NB4 (cell line): ENCODE results near the gene TNFSF10.
A peak's percentile ranks its signal among the peaks of the same experiment; 100 is the strongest.
"Not testable (repeated sequence)": the region's sequence is repeated elsewhere in the genome, so short reads cannot be mapped to it uniquely, and the experiment has no call there.

Experiments
- DNase-seq: peaks from one replicate; pipeline ENCODE4 v3.0.0; 2010; ENCODE audit warnings: low read depth
- H3K4me3 ChIP-seq: one replicate; pipeline ENCODE4 v1.5.1; 2011; ENCODE audit warnings: mild to moderate bottlenecking, low read depth, low read length, moderate library complexity
- MYC ChIP-seq: IDR thresholded peaks from 2 replicates; pipeline ENCODE4 v1.6.1; 2011; ENCODE audit warnings: low read depth, low read length
- POLR2A ChIP-seq: IDR thresholded peaks from 2 replicates; pipeline ENCODE4 v1.6.1; 2011; ENCODE audit warnings: mild to moderate bottlenecking; ENCODE audit not compliant: insufficient read length; ENCODE audit errors: extremely low read depth
- TF ChIP-seq, protein P1 (sequence below): IDR thresholded peaks from 2 replicates; pipeline ENCODE4 v1.6.1; 2011; ENCODE audit warnings: low read depth, low read length
- TF ChIP-seq, protein P2 (sequence below): IDR thresholded peaks from one replicate; pipeline ENCODE4 v1.5.1; 2012; ENCODE audit warnings: low read depth, low read length

TNFSF10 gene

DNA sequence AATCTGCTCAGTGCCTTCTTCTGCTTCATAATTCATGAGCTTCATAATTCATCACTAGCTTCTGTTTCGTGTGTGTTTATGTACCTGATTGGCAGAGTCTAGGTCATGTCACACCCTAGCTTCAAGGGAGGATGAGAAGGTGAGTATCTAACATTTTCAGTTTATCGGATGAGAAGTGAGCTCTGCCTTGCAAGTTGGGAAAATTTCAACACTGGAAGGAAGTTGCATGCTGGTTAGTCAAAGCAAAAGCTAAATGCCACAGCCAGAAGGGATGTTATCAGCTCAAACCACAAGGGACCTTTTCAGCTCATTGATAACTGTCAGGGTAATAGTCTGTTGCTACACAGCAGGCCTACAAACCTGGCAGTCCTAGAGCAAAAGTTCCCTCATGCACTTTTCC is 7.3 kb upstream of the TNFSF10 start:
- H3K4me3 ChIP-seq: peak overlapping the region; percentile 23
- TF ChIP-seq MYC (peak; percentile 79), POLR2A (no peak)
- TF ChIP-seq, protein P1, sequence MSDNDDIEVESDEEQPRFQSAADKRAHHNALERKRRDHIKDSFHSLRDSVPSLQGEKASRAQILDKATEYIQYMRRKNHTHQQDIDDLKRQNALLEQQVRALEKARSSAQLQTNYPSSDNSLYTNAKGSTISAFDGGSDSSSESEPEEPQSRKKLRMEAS: peak; percentile 73
- TF ChIP-seq, protein P2, sequence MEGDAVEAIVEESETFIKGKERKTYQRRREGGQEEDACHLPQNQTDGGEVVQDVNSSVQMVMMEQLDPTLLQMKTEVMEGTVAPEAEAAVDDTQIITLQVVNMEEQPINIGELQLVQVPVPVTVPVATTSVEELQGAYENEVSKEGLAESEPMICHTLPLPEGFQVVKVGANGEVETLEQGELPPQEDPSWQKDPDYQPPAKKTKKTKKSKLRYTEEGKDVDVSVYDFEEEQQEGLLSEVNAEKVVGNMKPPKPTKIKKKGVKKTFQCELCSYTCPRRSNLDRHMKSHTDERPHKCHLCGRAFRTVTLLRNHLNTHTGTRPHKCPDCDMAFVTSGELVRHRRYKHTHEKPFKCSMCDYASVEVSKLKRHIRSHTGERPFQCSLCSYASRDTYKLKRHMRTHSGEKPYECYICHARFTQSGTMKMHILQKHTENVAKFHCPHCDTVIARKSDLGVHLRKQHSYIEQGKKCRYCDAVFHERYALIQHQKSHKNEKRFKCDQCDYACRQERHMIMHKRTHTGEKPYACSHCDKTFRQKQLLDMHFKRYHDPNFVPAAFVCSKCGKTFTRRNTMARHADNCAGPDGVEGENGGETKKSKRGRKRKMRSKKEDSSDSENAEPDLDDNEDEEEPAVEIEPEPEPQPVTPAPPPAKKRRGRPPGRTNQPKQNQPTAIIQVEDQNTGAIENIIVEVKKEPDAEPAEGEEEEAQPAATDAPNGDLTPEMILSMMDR: no peak
- peak; percentile 91 for DNase-seq

DNA sequence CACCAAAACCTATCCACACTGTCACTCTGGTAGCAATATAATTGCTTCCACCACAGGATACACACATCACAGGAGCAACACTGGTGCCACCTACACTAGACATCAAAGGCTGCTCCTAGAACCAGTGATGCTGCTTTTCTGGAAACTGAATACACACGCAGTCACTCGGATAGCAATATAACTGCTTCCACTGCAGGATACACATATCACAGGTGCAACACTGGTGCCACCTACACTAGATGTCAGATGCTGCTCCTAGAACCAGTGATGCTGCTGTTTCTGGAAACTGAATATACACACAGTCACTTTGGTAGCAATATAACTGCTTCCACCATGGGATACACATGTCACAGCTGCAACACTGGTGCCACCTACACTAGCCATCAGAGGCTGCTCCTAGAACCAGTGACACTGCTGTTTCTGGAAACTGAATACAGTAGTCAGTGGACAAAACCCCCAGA is 6.9 kb upstream of the TNFSF10 start:
- TF ChIP-seq, protein P1: no peak
- TF ChIP-seq, protein P2: no peak
- TF ChIP-seq POLR2A (no peak), MYC (no peak)
- H3K4me3 ChIP-seq: peak overlapping the region; percentile 23
- no peak for DNase-seq

DNA sequence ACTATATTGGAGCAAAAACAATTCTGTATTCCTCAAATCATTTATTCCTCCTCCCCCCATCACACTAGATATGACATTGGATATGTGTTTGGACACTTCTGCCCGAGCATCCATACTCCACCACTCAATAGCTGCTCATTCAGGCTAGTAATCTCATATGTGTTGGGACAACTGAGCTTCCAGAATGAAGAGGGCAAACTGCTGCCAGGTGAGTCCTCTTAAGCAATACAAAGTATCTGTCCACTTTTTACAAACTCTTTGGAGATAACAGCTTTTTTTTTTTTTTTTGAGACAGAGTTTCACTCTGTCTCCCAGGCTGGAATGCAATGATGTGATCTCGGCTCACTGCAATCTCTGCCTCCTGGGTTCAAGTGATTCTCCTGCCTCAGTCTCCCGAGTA is 5.4 kb upstream of the TNFSF10 start:
- TF ChIP-seq MYC: no peak
- no peak for TF ChIP-seq POLR2A
- TF ChIP-seq, protein P1: no peak
- TF ChIP-seq, protein P2: no peak
- no peak for DNase-seq
- H3K4me3 ChIP-seq: no peak overlapping the region

DNA sequence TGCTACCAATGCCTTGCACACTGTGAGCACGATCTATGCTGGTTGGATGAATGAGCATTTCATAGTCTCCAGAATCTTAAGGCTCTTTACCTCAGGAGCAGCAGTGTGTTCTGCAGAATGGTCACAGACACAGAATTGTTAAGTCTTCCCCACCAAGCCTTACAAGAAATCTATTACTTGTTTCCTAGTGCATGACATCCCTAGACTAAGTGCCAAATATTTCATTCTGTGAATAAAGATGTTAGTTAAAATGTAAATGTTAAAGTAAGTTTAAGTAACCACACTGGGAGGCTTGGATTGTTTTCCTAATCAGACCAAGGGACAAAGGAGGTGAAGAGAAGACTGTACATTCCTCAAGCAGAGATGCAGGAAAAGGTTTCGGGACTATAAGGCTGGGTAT is 4.1 kb upstream of the TNFSF10 start:
- TF ChIP-seq MYC (no peak), POLR2A (no peak)
- TF ChIP-seq, protein P1: no peak
- TF ChIP-seq, protein P2: no peak
- DNase-seq: no peak
- no peak overlapping the region for H3K4me3 ChIP-seq

DNA sequence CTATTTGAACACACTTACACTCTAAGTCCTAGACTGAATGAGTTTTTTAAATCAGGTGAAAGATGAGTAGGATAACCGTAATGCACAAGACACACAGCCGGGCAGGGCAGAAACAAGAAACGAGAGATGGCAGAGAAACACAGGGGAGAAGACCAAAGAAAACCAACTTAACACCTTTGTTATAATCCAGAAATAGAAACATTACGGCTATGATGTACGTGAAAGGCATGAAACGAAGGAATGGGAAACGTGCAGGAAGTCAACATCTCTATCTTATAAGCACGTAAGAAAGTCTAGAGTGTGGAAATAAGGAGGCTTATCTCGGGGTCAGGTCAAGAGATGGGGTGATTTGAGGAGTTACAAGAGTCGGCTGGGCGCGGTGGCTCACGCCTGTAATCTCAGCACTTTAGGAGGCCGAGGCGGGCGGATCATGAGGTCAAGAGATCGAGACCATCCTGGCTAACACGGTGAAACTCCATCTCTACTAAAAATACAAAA is 1.9 kb upstream of the TNFSF10 start:
- DNase-seq: no peak
- no peak overlapping the region for H3K4me3 ChIP-seq
- TF ChIP-seq, protein P2: no peak
- TF ChIP-seq, protein P1: no peak
- TF ChIP-seq POLR2A: no peak
- TF ChIP-seq MYC: no peak

DNA sequence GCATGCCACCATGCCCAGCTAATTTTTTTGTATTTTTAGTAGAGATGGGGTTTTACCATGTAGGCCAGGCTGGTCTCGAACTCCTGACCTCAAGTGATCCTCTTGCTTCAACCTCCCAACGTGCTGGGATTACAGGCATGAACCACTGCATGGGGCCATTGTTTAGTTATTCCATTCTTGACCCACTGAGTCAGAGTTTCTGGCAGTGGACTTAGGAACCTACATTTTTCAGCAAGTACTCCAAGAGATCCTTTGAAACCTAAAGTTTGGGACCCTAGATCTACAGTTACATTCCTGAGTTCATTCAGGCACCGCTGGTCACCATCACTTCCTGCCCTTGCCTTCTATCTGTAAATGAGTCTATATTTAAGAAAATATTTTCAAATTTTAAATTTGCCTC is 1.4 kb upstream of the TNFSF10 start:
- no peak for DNase-seq
- H3K4me3 ChIP-seq: no peak overlapping the region
- TF ChIP-seq POLR2A (no peak), MYC (no peak)
- TF ChIP-seq, protein P2: no peak
- TF ChIP-seq, protein P1: no peak

DNA sequence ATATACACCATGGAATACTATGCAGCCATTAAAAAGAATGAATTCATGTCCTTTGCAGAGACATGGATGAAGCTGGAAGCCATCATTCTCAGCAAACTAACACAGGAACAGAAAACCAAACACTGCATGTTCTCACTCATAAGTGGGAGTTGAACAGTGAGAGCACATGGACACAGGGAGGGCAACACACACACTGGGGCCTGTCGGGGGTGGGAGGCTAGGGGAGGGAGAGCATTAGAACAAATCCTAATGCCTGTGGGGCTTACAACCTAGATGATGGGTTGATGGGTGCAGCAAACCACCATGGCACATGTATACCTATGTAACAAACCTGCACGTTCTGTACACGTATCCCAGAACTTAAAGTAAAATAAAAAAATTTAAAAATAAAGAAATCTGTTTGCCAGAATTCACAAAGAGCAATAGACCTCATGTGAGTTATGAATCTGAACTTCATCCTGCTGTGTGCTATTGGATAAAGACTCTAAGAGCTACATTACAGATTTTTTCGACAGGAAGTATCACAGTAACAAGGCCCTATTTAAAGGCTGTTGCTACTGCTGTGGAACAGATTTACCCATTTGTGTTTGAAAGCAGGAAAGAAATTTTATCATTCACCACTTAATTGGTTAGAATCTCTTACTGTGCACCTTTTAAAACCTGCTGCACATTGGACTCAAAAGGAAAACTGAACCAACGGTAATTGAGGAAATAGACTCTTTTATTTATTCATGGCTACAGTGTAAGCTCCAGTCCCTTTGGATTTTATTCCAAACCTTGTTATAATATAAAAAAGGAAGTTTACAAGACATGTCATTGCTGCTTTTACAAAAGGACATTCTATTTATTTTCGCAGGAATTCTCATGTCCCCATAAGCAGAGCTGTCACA is 1.1 kb downstream of the TNFSF10 start:
- DNase-seq: not testable (repeated sequence)
- peak overlapping the region; percentile 86 for H3K4me3 ChIP-seq
